Astrocyte (in vitro differentiated cells and primary cell): Measurements from ENCODE around the gene TSNAXIP1.

Experiments used
- CTCF ChIP-seq: IDR thresholded peaks from 2 replicates; pipeline ENCODE4 v1.5.1; 2011; ENCODE audit warnings: low read depth, mild to moderate bottlenecking, inconsistent platforms, low read length, moderate library complexity; ENCODE audit not compliant: insufficient read depth
- EZH2 ChIP-seq: IDR thresholded peaks from 2 replicates; pipeline ENCODE4 v1.6.1; 2012; ENCODE audit warnings: mild to moderate bottlenecking, low read length, inconsistent platforms; ENCODE audit not compliant: insufficient read depth

GRCh38 chr16:67779256-67780014 lies 27.3 kb upstream of the TSNAXIP1 start:
- TF ChIP-seq CTCF (no peak), EZH2 (no peak)
